Bronchial epithelial cell (primary cell): ENCODE results near the gene CGN. TPM values are rescaled to one million over a fixed set of nuclear protein-coding genes. Genes with fewer than 3 reads are reported as not detected.

Experiments
- DNase-seq: peaks from one replicate; pipeline ENCODE4 v3.0.0-alpha.2; 2010; ENCODE audit warnings: low read depth
- FAIRE-seq: peaks from 2 replicates; lab custom pipeline; 2011; peaks lifted over from hg19 to GRCh38; lab: Jason Lieb, UNC
- H3K27me3 ChIP-seq: 2 replicates; pipeline ENCODE4 v1.5.1; 2011; ENCODE audit warnings: low read length; ENCODE audit not compliant: control insufficient read depth, insufficient read depth
- H3K36me3 ChIP-seq: 2 replicates; pipeline ENCODE4 v1.5.1; 2011; ENCODE audit warnings: low read length; ENCODE audit not compliant: control insufficient read depth, insufficient read depth
- H3K4me3 ChIP-seq: 2 replicates; pipeline ENCODE4 v1.5.1; 2011; ENCODE audit warnings: mild to moderate bottlenecking, low read depth, low read length, control low read depth
- CTCF ChIP-seq: IDR thresholded peaks from 2 replicates; pipeline ENCODE4 v1.5.1; 2011; ENCODE audit warnings: mild to moderate bottlenecking, moderate library complexity, low read length, control low read depth, inconsistent platforms; ENCODE audit not compliant: insufficient read depth, severe bottlenecking
- total RNA-seq: library from RNA; depleted of rRNA; stranded (reverse); fragments of >200 nt; gene quantifications from 2 replicates; pipeline ENCODE4 v1.2.1, GENCODE V29; 2014

The CGN gene
- total RNA-seq, 1 donor from 2014 or later: 4.2 TPM

GRCh38 chr1:151540021-151540981 is 29.1 kb downstream of the CGN start, which contains the start of gene TUFT1:
Gene TUFT1 (plus strand): TSS chr1:151540309. CDS start chr1:151540367, 58 bp downstream.
- TF ChIP-seq CTCF: no peak
- Histone ChIP-seq H3K27me3 (no peaks in the 10 kb centered on the region), H3K4me3 (peak within 1 kb of the TSS; percentile 80), H3K36me3 (no peaks in the 10 kb centered on the region)
- no peak for FAIRE-seq
- DNase-seq: peak; percentile 83

DNA sequence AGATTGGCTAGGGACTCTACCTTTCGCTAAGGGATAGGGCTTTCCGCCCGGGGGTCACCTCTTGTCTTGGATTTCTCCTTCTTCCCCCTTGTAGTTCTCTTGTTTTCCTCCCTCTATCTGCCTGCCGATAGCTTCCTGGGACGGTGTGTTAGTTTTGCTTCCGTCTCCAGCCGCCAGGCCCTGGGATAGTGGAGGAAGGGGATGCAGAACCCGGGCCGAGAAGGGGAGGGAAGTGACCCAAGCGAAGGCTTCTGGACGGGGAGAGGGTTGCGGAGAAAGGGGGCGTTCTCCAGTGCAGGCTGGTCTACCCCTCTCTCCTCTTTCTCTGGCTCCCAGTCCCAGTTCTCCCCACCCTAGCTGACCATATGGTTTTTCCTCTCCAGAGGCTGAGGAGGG is 29.8 kb downstream of the CGN start:
- peaks cover 1% of the 10 kb centered on the region for H3K36me3 ChIP-seq
- FAIRE-seq (no peak), DNase-seq (no peak)
- peak overlapping the region; percentile 80 for H3K4me3 ChIP-seq
- H3K27me3 ChIP-seq: no peaks in the 10 kb centered on the region
- no peak for TF ChIP-seq CTCF

GRCh38 chr1:151541752-151542151 is 30.6 kb downstream of the CGN start:
- DNase-seq (no peak), FAIRE-seq (no peak)
- no peak for TF ChIP-seq CTCF

DNA sequence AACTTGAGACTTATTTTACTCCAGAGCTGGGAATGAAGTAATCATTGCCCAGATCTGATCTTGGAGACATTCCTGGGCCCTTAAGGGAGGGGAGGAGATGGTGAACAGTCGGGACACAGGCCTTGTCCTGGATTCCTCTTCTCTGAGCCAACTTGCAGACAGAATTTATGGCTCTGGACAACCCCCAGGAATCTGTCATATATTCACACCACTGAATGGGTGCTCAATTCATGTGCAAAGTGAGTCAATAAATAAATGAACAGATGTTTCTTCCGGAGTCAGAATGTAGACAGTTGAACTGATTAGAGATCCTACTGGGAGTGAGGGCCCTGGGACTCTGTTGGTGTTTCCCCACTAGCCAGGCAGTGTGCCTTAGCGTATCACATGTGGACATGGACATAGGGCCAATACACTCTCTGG is 31.5 kb downstream of the CGN start:
- TF ChIP-seq CTCF: no peak
- FAIRE-seq (no peak), DNase-seq (peak; percentile 54)
- no peaks in the 10 kb centered on the region for H3K27me3 ChIP-seq
- no peak overlapping the region for H3K4me3 ChIP-seq
- H3K36me3 ChIP-seq: peaks cover 1% of the 10 kb centered on the region

More at GRCh38 chr1:151541752-151542151, 30.6 kb downstream of the CGN start:
- Histone ChIP-seq H3K36me3 (peaks cover 1% of the 10 kb centered on the region), H3K4me3 (peak overlapping the region; percentile 80), H3K27me3 (no peaks in the 10 kb centered on the region)

GRCh38 chr1:151545542-151545941 is 34.4 kb downstream of the CGN start:
- Histone ChIP-seq H3K36me3 (peaks cover 7% of the 10 kb centered on the region), H3K4me3 (no peak overlapping the region), H3K27me3 (no peaks in the 10 kb centered on the region)
- DNase-seq: no peak
- no peak for TF ChIP-seq CTCF
- FAIRE-seq: no peak
